CMK (cell line): ENCODE measurements around the gene CUEDC1.

Experiments
- DNase-seq: peaks from one replicate; pipeline ENCODE4 v3.0.0-alpha.2; 2010; ENCODE audit warnings: low read depth

The CUEDC1 gene

GRCh38 chr17:57955183-57955931, at the start of gene CUEDC1:
TSS of gene CUEDC1 (minus strand) at chr17:57955412. CDS start at chr17:57885564, 69,848 bp downstream.
- DNase-seq, result no peak

GRCh38 chr17:58004060-58004459, 48.8 kb upstream of the CUEDC1 start:
- no peak for DNase-seq

- no peak for DNase-seq
These were observed 47.8 kb upstream of the CUEDC1 start for GRCh38 chr17:58002973-58003372.

GRCh38 chr17:58002154-58002948, 47.1 kb upstream of the CUEDC1 start:
- DNase-seq, result no peak

- no peak for DNase-seq
These were observed 46.4 kb upstream of the CUEDC1 start for GRCh38 chr17:58001461-58002124.

GRCh38 chr17:57999496-58000017, 44.3 kb upstream of the CUEDC1 start:
- DNase-seq, result no peak

GRCh38 chr17:57999010-57999495, 43.8 kb upstream of the CUEDC1 start:
- DNase-seq, result no peak

- DNase-seq, result no peak
These were observed 42.0 kb upstream of the CUEDC1 start for GRCh38 chr17:57997085-57997809.

- DNase-seq, result no peak
These were observed 40.1 kb upstream of the CUEDC1 start for GRCh38 chr17:57995076-57995956.

- DNase-seq, result no peak
These were observed 39.2 kb upstream of the CUEDC1 start for GRCh38 chr17:57994436-57994835.

- DNase-seq, result no peak
These were observed 38.5 kb upstream of the CUEDC1 start for GRCh38 chr17:57993471-57994365.

GRCh38 chr17:57991537-57991936, 36.3 kb upstream of the CUEDC1 start:
- DNase-seq, result no peak

GRCh38 chr17:57990037-57990436, 34.8 kb upstream of the CUEDC1 start:
- no peak for DNase-seq

- no peak for DNase-seq
These were observed 33.4 kb upstream of the CUEDC1 start for GRCh38 chr17:57988301-57989250.

- DNase-seq, result peak; percentile 54
These were observed 32.5 kb upstream of the CUEDC1 start, which contains the start of gene VEZF1 for GRCh38 chr17:57987581-57988300. TSS of gene VEZF1 (minus strand) at chr17:57988254. CDS start at chr17:57988111, 143 bp downstream.

GRCh38 chr17:57986841-57987580, 31.8 kb upstream of the CUEDC1 start:
- no peak for DNase-seq

GRCh38 chr17:57985675-57985974, 30.4 kb upstream of the CUEDC1 start:
- no peak for DNase-seq
